22Rv1 (cell line): ENCODE results near the gene PCYOX1L.

Experiments used
- ZFX ChIP-seq: fragments of 450-650 bp; IDR thresholded peaks from 2 replicates; pipeline ENCODE4 v1.6.1; 2017; ENCODE audit warnings: antibody characterized with exemption, borderline replicate concordance
- TF ChIP-seq, protein P1 (sequence below): fragments of 450-650 bp; IDR thresholded peaks from 2 replicates; pipeline ENCODE4 v1.5.1; 2017; ENCODE audit warnings: mild to moderate bottlenecking

DNA sequence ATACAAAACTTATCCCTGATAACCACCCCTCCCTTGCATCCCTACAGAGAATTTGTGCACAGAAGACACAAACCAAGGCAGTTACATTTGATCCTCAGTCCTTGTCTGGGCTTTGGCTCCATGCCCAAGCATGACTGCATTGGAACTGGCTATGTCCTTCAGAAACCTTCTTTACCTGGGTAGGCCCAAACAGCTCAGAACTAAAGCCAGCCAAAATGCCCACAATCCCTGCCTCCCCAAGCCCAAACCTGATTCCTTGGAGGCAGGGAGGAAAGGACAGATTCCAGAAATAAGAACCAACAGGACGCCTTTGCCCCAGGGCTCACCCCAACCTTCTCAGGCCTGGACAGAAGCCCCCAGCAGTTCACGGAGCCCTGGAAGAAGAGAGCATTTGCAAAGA is 13.0 kb downstream of the PCYOX1L start:
- TF ChIP-seq, protein P1, sequence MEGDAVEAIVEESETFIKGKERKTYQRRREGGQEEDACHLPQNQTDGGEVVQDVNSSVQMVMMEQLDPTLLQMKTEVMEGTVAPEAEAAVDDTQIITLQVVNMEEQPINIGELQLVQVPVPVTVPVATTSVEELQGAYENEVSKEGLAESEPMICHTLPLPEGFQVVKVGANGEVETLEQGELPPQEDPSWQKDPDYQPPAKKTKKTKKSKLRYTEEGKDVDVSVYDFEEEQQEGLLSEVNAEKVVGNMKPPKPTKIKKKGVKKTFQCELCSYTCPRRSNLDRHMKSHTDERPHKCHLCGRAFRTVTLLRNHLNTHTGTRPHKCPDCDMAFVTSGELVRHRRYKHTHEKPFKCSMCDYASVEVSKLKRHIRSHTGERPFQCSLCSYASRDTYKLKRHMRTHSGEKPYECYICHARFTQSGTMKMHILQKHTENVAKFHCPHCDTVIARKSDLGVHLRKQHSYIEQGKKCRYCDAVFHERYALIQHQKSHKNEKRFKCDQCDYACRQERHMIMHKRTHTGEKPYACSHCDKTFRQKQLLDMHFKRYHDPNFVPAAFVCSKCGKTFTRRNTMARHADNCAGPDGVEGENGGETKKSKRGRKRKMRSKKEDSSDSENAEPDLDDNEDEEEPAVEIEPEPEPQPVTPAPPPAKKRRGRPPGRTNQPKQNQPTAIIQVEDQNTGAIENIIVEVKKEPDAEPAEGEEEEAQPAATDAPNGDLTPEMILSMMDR, result no peak
- TF ChIP-seq ZFX, result no peak
